A549 (cell line): ENCODE data around the gene SKP1.

Experiments
- JUNB ChIP-seq: fragments of >200 bp; sonication (Bioruptor Twin); formaldehyde crosslinking; IDR thresholded peaks from 2 replicates; pipeline ENCODE4 v1.6.1; 2016
- RAD21 ChIP-seq, 2 experiments: fragments of >200 bp in 1 of 2; sonication (Bioruptor Twin) in 1 of 2; formaldehyde crosslinking in 1 of 2; IDR thresholded peaks in 1 of 2; conservative IDR thresholded peaks in 1 of 2; 2 replicates in 1 of 2; 3 replicates in 1 of 2; pipeline ENCODE4 v1.6.1; 2012 to 2018; ENCODE audit warnings: inconsistent platforms in 1 of 2
- TF ChIP-seq, protein P1 (sequence below): fragments of >200 bp; sonication (Bioruptor Twin); formaldehyde crosslinking; IDR thresholded peaks from 3 replicates; pipeline ENCODE4 v1.5.1; 2016
- TF ChIP-seq, protein P2 (sequence below): IDR thresholded peaks from 2 replicates; pipeline ENCODE4 v1.6.1; 2012; ENCODE audit warnings: low read depth, borderline replicate concordance
- TF ChIP-seq, protein P3 (sequence below): IDR thresholded peaks from 2 replicates; pipeline ENCODE4 v1.6.1; 2012
- TF ChIP-seq, protein P4 (sequence below): fragments of 150-350 bp; IDR thresholded peaks from 2 replicates; pipeline ENCODE4 v1.6.1; 2014; ENCODE audit warnings: low read depth, mild to moderate bottlenecking, low read length

DNA sequence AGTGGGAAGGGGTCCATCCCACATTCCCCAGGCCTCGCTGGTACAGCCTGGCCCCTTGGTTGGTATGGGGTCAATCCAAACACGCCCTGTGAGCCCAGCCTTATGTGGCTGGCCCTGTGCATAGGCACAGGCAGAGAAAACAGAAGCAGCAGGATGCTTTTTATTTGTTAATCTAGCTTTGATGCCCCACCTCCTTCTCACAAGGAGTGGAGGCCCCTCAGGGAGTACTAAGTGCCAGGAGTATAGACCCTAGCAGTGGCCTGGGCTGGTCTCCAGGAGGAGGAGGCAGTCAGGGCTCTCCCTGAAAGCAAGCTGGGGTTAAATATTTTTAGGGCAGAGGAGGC lies 76.8 kb downstream of the SKP1 start:
- TF ChIP-seq, protein P1, sequence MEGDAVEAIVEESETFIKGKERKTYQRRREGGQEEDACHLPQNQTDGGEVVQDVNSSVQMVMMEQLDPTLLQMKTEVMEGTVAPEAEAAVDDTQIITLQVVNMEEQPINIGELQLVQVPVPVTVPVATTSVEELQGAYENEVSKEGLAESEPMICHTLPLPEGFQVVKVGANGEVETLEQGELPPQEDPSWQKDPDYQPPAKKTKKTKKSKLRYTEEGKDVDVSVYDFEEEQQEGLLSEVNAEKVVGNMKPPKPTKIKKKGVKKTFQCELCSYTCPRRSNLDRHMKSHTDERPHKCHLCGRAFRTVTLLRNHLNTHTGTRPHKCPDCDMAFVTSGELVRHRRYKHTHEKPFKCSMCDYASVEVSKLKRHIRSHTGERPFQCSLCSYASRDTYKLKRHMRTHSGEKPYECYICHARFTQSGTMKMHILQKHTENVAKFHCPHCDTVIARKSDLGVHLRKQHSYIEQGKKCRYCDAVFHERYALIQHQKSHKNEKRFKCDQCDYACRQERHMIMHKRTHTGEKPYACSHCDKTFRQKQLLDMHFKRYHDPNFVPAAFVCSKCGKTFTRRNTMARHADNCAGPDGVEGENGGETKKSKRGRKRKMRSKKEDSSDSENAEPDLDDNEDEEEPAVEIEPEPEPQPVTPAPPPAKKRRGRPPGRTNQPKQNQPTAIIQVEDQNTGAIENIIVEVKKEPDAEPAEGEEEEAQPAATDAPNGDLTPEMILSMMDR, result no peak
- TF ChIP-seq JUNB (no peak), RAD21 (conservative IDR thresholded peaks at IDR 0.05 in 1 of 2, IDR thresholded peaks at IDR 0.05 in 1 of 2) (no peak)
- TF ChIP-seq, protein P2, sequence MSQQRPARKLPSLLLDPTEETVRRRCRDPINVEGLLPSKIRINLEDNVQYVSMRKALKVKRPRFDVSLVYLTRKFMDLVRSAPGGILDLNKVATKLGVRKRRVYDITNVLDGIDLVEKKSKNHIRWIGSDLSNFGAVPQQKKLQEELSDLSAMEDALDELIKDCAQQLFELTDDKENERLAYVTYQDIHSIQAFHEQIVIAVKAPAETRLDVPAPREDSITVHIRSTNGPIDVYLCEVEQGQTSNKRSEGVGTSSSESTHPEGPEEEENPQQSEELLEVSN, result no peak
- TF ChIP-seq, protein P3, sequence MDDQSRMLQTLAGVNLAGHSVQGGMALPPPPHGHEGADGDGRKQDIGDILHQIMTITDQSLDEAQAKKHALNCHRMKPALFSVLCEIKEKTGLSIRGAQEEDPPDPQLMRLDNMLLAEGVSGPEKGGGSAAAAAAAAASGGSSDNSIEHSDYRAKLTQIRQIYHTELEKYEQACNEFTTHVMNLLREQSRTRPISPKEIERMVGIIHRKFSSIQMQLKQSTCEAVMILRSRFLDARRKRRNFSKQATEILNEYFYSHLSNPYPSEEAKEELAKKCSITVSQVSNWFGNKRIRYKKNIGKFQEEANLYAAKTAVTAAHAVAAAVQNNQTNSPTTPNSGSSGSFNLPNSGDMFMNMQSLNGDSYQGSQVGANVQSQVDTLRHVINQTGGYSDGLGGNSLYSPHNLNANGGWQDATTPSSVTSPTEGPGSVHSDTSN, result no peak
- TF ChIP-seq, protein P4, sequence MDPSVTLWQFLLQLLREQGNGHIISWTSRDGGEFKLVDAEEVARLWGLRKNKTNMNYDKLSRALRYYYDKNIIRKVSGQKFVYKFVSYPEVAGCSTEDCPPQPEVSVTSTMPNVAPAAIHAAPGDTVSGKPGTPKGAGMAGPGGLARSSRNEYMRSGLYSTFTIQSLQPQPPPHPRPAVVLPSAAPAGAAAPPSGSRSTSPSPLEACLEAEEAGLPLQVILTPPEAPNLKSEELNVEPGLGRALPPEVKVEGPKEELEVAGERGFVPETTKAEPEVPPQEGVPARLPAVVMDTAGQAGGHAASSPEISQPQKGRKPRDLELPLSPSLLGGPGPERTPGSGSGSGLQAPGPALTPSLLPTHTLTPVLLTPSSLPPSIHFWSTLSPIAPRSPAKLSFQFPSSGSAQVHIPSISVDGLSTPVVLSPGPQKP, result no peak
